HT-29 (cell line): ENCODE results near the gene SYCE1. TPM values are rescaled to one million over a fixed set of nuclear protein-coding genes. Genes with fewer than 3 reads are reported as not detected.

ENCODE experiments used
- DNase-seq: peaks from one replicate; pipeline ENCODE4 v3.0.0-alpha.2; 2015; ENCODE audit warnings: low spot score
- total RNA-seq: library from RNA; depleted of rRNA; stranded (reverse); fragments of >200 nt; shearing (Covaris generic); gene quantifications from 2 replicates; pipeline ENCODE4 v1.2.3, GENCODE V29; 2014; rRNA removed

The SYCE1 gene
- total RNA-seq, 1 experiment from 2014 or later = not detected

GRCh38 chr10:133511907-133512528 lies 53.4 kb downstream of the SYCE1 start:
- no peak for DNase-seq

- DNase-seq = no peak
Measured at GRCh38 chr10:133511408-133511807, 54.0 kb downstream of the SYCE1 start.

GRCh38 chr10:133509700-133510099 lies 55.7 kb downstream of the SYCE1 start:
- DNase-seq = no peak

Other genes with a start within 250 kb of the SYCE1 start
- not detected in 2 replicates for gene CALY, start 228.7 kb downstream of the SYCE1 start, total RNA-seq
- 25.0 and 36.5 TPM in 2 replicates for gene PRAP1, start 218.2 kb downstream of the SYCE1 start, total RNA-seq
- gene FUOM, start 207.6 kb downstream of the SYCE1 start, total RNA-seq = 59.7 and 60.8 TPM in 2 replicates
- 160 and 179 TPM in 2 replicates for gene ECHS1, start 192.2 kb downstream of the SYCE1 start, total RNA-seq
- gene PAOX, start 186.3 kb downstream of the SYCE1 start, total RNA-seq = 4.7 and 5.6 TPM in 2 replicates
- 44.3 and 56.9 TPM in 2 replicates for gene MTG1, start 171.4 kb downstream of the SYCE1 start, total RNA-seq
- not detected in 2 replicates for gene SPRN, start 141.0 kb downstream of the SYCE1 start, total RNA-seq
- 0.68 and 2.2 TPM in 2 replicates for gene SCART1, start 111.6 kb downstream of the SYCE1 start, total RNA-seq
- not detected in 2 replicates for gene CYP2E1, start 38.2 kb downstream of the SYCE1 start, total RNA-seq
- not detected in 2 replicates for gene FRG2B, start 61.2 kb upstream of the SYCE1 start, total RNA-seq